GM12878 (cell line): ENCODE data around the gene TEX54. TPM values are rescaled to one million over a fixed set of nuclear protein-coding genes. Genes with fewer than 3 reads are reported as not detected.

ENCODE experiments used
- ASH2L ChIP-seq: fragments of 300-600, 200-600 bp; sonication (generic); IDR thresholded peaks from 2 replicates; pipeline ENCODE4 v1.6.1; 2017; ENCODE audit warnings: low read depth, mild to moderate bottlenecking, borderline replicate concordance
- BRCA1 ChIP-seq: IDR thresholded peaks from 2 replicates; pipeline ENCODE4 v1.6.1; 2011; ENCODE audit warnings: low read depth, low read length, improper control_type of control experiment
- CBFB ChIP-seq: IDR thresholded peaks from 2 replicates; pipeline ENCODE4 v1.6.1; 2016; ENCODE audit warnings: antibody characterized with exemption, low read depth
- CHD1 ChIP-seq: IDR thresholded peaks from 2 replicates; pipeline ENCODE4 v1.6.1; 2012; ENCODE audit warnings: low read depth, low read length, improper control_type of control experiment
- CREM ChIP-seq: IDR thresholded peaks from 2 replicates; pipeline ENCODE4 v1.6.1; 2014; ENCODE audit warnings: antibody characterized with exemption, low read depth
- EGR1 ChIP-seq, 2 experiments: IDR thresholded peaks; 1 replicate in 1 of 2; 2 replicates in 1 of 2; pipeline ENCODE4 v1.6.1; 2011 to 2012; ENCODE audit warnings: low read depth in 2 of 2, low read length in 2 of 2, borderline replicate concordance in 1 of 2, mild to moderate bottlenecking in 1 of 2, moderate library complexity in 1 of 2
- EP300 ChIP-seq, 2 experiments: fragments of 150-350 bp in 1 of 2; IDR thresholded peaks; 2 replicates each; pipeline ENCODE4 v1.6.1; 2011 to 2012; ENCODE audit warnings: low read depth in 2 of 2, low read length in 2 of 2, borderline replicate concordance in 1 of 2, improper control_type of control experiment in 1 of 2, inconsistent platforms in 1 of 2; ENCODE audit not compliant: control insufficient read depth in 1 of 2
- ETV6 ChIP-seq, 2 experiments: fragments of 450-650 bp in 1 of 2; IDR thresholded peaks in 1 of 2; conservative IDR thresholded peaks in 1 of 2; 2 replicates each; pipeline ENCODE4 v1.6.1; 2014; ENCODE audit warnings: antibody characterized with exemption in 1 of 2, borderline replicate concordance in 1 of 2, low read depth in 1 of 2, mild to moderate bottlenecking in 1 of 2, moderate library complexity in 1 of 2
- FOS ChIP-seq: IDR thresholded peaks from 3 replicates; pipeline ENCODE4 v1.6.1; 2011; ENCODE audit warnings: borderline replicate concordance; ENCODE audit not compliant: insufficient read length; ENCODE audit errors: extremely low read depth
- JUNB ChIP-seq: IDR thresholded peaks from 2 replicates; pipeline ENCODE4 v1.6.1; 2016; ENCODE audit warnings: antibody characterized with exemption, mild to moderate bottlenecking
- MYB ChIP-seq: fragments of 150-350 bp; IDR thresholded peaks from 2 replicates; pipeline ENCODE4 v1.6.1; 2014; ENCODE audit warnings: mild to moderate bottlenecking, low read depth, low read length, borderline replicate concordance
- NRF1 ChIP-seq: conservative IDR thresholded peaks from 2 replicates; pipeline ENCODE4 v1.6.1; 2011; ENCODE audit warnings: mild to moderate bottlenecking, low read depth, low read length, improper control_type of control experiment
- RAD51 ChIP-seq: fragments of 450-650 bp; IDR thresholded peaks from 2 replicates; pipeline ENCODE4 v1.6.1; 2016; ENCODE audit warnings: moderate library complexity, mild to moderate bottlenecking, inconsistent platforms
- RB1 ChIP-seq: fragments of 450-650 bp; formaldehyde crosslinking; IDR thresholded peaks from 2 replicates; pipeline ENCODE4 v1.6.1; 2017; ENCODE audit warnings: mild to moderate bottlenecking, borderline replicate concordance
- SRF ChIP-seq, 2 experiments: IDR thresholded peaks; 2 replicates each; pipeline ENCODE4 v1.6.1; 2011; ENCODE audit warnings: low read depth in 2 of 2, low read length in 2 of 2, mild to moderate bottlenecking in 1 of 2, moderate library complexity in 1 of 2
- STAT1 ChIP-seq: fragments of 450-650 bp; conservative IDR thresholded peaks from 2 replicates; pipeline ENCODE4 v1.6.1; 2014; ENCODE audit warnings: antibody characterized with exemption, mild to moderate bottlenecking
- STAT3 ChIP-seq: IDR thresholded peaks from 2 replicates; pipeline ENCODE4 v1.6.1; 2011; ENCODE audit warnings: low read depth, low read length, improper control_type of control experiment
- TCF12 ChIP-seq: IDR thresholded peaks from 2 replicates; pipeline ENCODE4 v1.6.1; 2011; ENCODE audit warnings: low read depth, mild to moderate bottlenecking, low read length
- WRNIP1 ChIP-seq: IDR thresholded peaks from 2 replicates; pipeline ENCODE4 v1.6.1; 2011; ENCODE audit warnings: low read depth, low read length, improper control_type of control experiment, borderline replicate concordance
- ZNF274 ChIP-seq: IDR thresholded peaks from one replicate; pipeline ENCODE4 v1.8.0; 2011; ENCODE audit not compliant: insufficient read length, insufficient read depth
- ZZZ3 ChIP-seq: IDR thresholded peaks from 2 replicates; pipeline ENCODE4 v1.6.1; 2011; ENCODE audit warnings: low read depth; ENCODE audit not compliant: control insufficient read depth, insufficient read length
- polyA plus RNA-seq, 11 experiments: library from polyadenylated mRNA; depleted of rRNA in 4 of 11; unstranded in 6 of 11; stranded (reverse) in 5 of 11; fragments of >200 nt; fragmentation: Nextera tagmentation in 4 of 11; fragmentation: Illumina TruSeq in 1 of 11; extraction: Ambion mirVana in 4 of 11; extraction: Trizol in 1 of 11; gene quantifications; 1 replicate in 1 of 11; 2 replicates in 10 of 11; pipeline versions ENCODE4 v1.2.1 to v1.2.3, GENCODE V29; 2011 to 2016; ENCODE audit warnings: inconsistent platforms in 2 of 11, missing spikeins in 2 of 11, low read depth in 1 of 11
- total RNA-seq, 4 experiments: library from RNA; depleted of rRNA in 3 of 4; stranded (reverse); fragments of >200 nt in 3 of 4; fragmentation: Illumina TruSeq in 1 of 4; extraction: Trizol in 1 of 4; gene quantifications; 2 replicates each; pipeline versions ENCODE4 v1.2.1 to v1.2.3, GENCODE V29; 2013 to 2021
- TF ChIP-seq, protein P1 (sequence below): fragments of 450-650 bp; IDR thresholded peaks from 2 replicates; pipeline ENCODE4 v1.6.1; 2018; ENCODE audit warnings: borderline replicate concordance, mild to moderate bottlenecking; ENCODE audit not compliant: partially characterized antibody
- TF ChIP-seq, protein P2 (sequence below): IDR thresholded peaks from 2 replicates; pipeline ENCODE4 v1.6.1; 2012; ENCODE audit warnings: low read depth, low read length, improper control_type of control experiment
- TF ChIP-seq, protein P3 (sequence below): fragments of 450-650 bp; formaldehyde crosslinking; IDR thresholded peaks from 2 replicates; pipeline ENCODE4 v1.4.0; 2020; ENCODE audit warnings: mild to moderate bottlenecking, moderate library complexity

Gene TEX54
- total and polyA plus RNA-seq, 10 of the 15 experiments (the other 5 are each of a cell fraction or from before 2014, with no cell fraction given): 0.38 to 0.68 (median 0.51) TPM; not detected in 7

DNA sequence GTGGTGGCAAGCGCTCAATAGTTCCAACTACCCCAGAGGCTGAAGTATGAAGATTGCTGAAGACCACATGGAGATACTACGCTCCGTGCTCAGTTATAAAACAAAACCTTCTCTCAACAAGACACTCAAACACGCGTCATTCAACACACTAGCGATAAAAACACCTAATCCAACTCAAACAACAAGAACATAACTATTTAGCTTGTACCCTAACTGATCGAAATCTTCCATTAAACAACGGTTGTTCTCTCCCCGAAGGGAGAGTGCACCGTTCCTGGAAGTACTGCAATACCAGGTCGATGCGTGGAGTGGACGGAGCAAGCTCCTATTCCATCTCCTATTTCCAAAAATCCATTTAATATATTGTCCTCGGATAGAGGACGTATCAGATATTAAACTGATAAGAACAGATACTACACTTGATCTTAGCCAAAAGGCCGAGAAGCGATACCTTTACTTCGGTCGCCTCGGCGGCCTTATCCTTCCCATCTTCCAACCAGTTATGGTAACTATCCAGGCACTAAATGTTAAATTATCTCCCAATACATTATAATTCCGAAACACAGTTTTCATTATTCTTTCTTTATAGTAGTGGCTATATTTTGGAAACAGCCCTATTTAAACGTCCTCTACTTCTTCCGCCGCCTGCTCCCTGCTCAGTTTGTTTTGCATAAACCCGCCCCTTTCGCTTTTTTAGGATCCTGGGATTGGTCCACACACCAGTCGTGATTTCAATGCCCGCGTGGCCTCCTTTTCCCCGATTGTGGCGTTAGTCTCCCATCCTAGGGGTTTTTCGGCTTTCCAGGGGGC lies 8.9 kb upstream of the TEX54 start (continued):
- peak; percentile 97 for TF ChIP-seq CREM
- TF ChIP-seq ETV6 (conservative IDR thresholded peaks at IDR 0.05 in 1 of 2, IDR thresholded peaks at IDR 0.05 in 1 of 2; ENCODE audit: borderline replicate concordance in 1 of 2, low read depth in 1 of 2): peak in 1 of 2 experiments; percentile 92; a peak in 2 of 4 replicates
- peak; percentile 89 for TF ChIP-seq STAT1
- TF ChIP-seq ZZZ3: no peak
- peak; percentile 73 to 90 for TF ChIP-seq EGR1 (IDR thresholded peaks at IDR 0.05; ENCODE audit: borderline replicate concordance in 1 of 2, low read depth in 2 of 2, low read length in 2 of 2)
- peak; percentile 48; the same call in 1 of the 2 replicates for TF ChIP-seq RAD51
- peak; percentile 100 for TF ChIP-seq CBFB
- TF ChIP-seq, protein P1, sequence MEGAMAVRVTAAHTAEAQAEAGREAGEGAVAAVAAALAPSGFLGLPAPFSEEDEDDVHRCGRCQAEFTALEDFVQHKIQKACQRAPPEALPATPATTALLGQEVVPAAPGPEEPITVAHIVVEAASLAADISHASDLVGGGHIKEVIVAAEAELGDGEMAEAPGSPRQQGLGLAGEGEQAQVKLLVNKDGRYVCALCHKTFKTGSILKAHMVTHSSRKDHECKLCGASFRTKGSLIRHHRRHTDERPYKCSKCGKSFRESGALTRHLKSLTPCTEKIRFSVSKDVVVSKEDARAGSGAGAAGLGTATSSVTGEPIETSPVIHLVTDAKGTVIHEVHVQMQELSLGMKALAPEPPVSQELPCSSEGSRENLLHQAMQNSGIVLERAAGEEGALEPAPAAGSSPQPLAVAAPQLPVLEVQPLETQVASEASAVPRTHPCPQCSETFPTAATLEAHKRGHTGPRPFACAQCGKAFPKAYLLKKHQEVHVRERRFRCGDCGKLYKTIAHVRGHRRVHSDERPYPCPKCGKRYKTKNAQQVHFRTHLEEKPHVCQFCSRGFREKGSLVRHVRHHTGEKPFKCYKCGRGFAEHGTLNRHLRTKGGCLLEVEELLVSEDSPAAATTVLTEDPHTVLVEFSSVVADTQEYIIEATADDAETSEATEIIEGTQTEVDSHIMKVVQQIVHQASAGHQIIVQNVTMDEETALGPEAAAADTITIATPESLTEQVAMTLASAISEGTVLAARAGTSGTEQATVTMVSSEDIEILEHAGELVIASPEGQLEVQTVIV: no peak
- no peak; the same call in 1 of the 2 replicates for TF ChIP-seq NRF1
- TF ChIP-seq BRCA1: no peak
- no peak for TF ChIP-seq SRF (IDR thresholded peaks at IDR 0.05; ENCODE audit: low read depth in 2 of 2, low read length in 2 of 2)
- TF ChIP-seq, protein P2, sequence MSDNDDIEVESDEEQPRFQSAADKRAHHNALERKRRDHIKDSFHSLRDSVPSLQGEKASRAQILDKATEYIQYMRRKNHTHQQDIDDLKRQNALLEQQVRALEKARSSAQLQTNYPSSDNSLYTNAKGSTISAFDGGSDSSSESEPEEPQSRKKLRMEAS: no peak
- peak; percentile 73 for TF ChIP-seq RB1
- TF ChIP-seq CHD1: peak; percentile 79; the same call in 1 of the 2 replicates
- no peak for TF ChIP-seq ZNF274
- no peak for TF ChIP-seq FOS
- TF ChIP-seq TCF12: peak; percentile 95
- peak in 1 of 2 experiments; percentile 72; a peak in 1 of 4 replicates for TF ChIP-seq EP300 (IDR thresholded peaks at IDR 0.05; ENCODE audit: borderline replicate concordance in 1 of 2, control insufficient read depth in 1 of 2, low read depth in 2 of 2, low read length in 2 of 2)
- peak; percentile 81 for TF ChIP-seq JUNB
- peak; percentile 99; the same call in 1 of the 2 replicates for TF ChIP-seq WRNIP1
- peak; percentile 95; the same call in 1 of the 2 replicates for TF ChIP-seq STAT3
- TF ChIP-seq, protein P3, sequence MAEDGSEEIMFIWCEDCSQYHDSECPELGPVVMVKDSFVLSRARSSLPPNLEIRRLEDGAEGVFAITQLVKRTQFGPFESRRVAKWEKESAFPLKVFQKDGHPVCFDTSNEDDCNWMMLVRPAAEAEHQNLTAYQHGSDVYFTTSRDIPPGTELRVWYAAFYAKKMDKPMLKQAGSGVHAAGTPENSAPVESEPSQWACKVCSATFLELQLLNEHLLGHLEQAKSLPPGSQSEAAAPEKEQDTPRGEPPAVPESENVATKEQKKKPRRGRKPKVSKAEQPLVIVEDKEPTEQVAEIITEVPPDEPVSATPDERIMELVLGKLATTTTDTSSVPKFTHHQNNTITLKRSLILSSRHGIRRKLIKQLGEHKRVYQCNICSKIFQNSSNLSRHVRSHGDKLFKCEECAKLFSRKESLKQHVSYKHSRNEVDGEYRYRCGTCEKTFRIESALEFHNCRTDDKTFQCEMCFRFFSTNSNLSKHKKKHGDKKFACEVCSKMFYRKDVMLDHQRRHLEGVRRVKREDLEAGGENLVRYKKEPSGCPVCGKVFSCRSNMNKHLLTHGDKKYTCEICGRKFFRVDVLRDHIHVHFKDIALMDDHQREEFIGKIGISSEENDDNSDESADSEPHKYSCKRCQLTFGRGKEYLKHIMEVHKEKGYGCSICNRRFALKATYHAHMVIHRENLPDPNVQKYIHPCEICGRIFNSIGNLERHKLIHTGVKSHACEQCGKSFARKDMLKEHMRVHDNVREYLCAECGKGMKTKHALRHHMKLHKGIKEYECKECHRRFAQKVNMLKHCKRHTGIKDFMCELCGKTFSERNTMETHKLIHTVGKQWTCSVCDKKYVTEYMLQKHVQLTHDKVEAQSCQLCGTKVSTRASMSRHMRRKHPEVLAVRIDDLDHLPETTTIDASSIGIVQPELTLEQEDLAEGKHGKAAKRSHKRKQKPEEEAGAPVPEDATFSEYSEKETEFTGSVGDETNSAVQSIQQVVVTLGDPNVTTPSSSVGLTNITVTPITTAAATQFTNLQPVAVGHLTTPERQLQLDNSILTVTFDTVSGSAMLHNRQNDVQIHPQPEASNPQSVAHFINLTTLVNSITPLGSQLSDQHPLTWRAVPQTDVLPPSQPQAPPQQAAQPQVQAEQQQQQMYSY: peak; percentile 100
- TF ChIP-seq ASH2L: no peak
- peak; percentile 93 for TF ChIP-seq MYB
